ENCODE data around the gene SMYD3.

DNA sequence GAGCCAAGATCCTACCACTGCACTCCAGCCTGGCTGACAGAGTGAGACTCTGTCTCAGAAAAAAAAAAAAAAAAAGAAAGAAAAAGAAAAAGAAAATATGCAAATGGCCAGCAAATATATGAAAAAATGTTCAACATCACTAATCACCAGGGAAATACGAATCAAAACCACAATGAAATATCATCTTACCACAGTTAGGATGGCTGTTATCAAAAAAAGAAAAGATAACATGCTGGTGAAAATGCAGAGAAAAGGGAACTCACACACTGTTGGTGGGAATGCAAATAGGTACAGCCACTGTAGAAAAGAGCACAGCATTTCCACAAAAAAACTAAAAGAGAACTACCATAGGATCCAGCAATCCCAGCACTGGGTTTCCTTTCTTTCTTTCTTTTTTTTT lies 477.5 kb downstream of the SMYD3 start:
- TF ChIP-seq, protein P1, sequence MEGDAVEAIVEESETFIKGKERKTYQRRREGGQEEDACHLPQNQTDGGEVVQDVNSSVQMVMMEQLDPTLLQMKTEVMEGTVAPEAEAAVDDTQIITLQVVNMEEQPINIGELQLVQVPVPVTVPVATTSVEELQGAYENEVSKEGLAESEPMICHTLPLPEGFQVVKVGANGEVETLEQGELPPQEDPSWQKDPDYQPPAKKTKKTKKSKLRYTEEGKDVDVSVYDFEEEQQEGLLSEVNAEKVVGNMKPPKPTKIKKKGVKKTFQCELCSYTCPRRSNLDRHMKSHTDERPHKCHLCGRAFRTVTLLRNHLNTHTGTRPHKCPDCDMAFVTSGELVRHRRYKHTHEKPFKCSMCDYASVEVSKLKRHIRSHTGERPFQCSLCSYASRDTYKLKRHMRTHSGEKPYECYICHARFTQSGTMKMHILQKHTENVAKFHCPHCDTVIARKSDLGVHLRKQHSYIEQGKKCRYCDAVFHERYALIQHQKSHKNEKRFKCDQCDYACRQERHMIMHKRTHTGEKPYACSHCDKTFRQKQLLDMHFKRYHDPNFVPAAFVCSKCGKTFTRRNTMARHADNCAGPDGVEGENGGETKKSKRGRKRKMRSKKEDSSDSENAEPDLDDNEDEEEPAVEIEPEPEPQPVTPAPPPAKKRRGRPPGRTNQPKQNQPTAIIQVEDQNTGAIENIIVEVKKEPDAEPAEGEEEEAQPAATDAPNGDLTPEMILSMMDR (IDR thresholded peaks at IDR 0.05): no peak
- TF ChIP-seq POLR2A (IDR thresholded peaks at IDR 0.05): no peak

Data from adrenal gland (tissue), 5 donors.